Esophagus muscularis mucosa (tissue), 4 donors: ENCODE measurements around the gene LRRC8C.

ENCODE experiments used
- EP300 ChIP-seq: sonication (generic); formaldehyde crosslinking; IDR thresholded peaks from one replicate; pipeline ENCODE4 v1.6.1; 2017; ENCODE audit warnings: antibody characterized with exemption
- POLR2A ChIP-seq: fragments of 450-650 bp; IDR thresholded peaks from one replicate; pipeline ENCODE4 v1.6.1; 2017; ENCODE audit warnings: antibody characterized with exemption, moderate library complexity, mild to moderate bottlenecking, low read depth
- POLR2AphosphoS5 ChIP-seq, 2 donors: sonication (generic); formaldehyde crosslinking; IDR thresholded peaks; one replicate each; pipeline ENCODE4 v1.6.1; 2017; ENCODE audit warnings: antibody characterized with exemption in 2 of 2
- TF ChIP-seq, protein P1 (sequence below), 3 experiments: fragments of 200-600 bp in 2 of 3; fragments of 450-650 bp in 1 of 3; sonication (generic) in 2 of 3; IDR thresholded peaks; one replicate each; pipeline ENCODE4 v1.5.1; 2017 to 2019; ENCODE audit warnings: antibody characterized with exemption in 3 of 3, mild to moderate bottlenecking in 2 of 3, moderate library complexity in 1 of 3

DNA sequence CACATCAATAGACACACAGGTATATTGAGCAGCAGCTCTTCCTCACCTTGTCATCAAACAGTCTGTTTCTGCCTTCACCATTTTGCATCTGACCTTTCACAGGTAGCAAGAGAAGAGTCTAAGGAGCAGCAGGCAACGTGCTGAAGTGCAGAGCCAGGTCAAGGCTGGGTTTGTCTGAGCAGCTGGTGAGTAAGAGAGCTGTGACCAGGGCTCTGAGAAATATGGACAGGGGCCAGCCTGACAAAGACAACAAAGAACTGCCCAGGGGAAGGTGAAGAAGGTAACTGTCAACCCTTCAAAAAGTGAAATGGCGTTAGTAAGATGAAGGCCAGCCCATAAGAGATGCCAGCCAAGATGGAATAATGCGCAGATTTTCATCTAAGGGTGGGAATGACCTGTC, 129.0 kb downstream of the LRRC8C start:
- TF ChIP-seq, protein P1, sequence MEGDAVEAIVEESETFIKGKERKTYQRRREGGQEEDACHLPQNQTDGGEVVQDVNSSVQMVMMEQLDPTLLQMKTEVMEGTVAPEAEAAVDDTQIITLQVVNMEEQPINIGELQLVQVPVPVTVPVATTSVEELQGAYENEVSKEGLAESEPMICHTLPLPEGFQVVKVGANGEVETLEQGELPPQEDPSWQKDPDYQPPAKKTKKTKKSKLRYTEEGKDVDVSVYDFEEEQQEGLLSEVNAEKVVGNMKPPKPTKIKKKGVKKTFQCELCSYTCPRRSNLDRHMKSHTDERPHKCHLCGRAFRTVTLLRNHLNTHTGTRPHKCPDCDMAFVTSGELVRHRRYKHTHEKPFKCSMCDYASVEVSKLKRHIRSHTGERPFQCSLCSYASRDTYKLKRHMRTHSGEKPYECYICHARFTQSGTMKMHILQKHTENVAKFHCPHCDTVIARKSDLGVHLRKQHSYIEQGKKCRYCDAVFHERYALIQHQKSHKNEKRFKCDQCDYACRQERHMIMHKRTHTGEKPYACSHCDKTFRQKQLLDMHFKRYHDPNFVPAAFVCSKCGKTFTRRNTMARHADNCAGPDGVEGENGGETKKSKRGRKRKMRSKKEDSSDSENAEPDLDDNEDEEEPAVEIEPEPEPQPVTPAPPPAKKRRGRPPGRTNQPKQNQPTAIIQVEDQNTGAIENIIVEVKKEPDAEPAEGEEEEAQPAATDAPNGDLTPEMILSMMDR (IDR thresholded peaks at IDR 0.05): no peak
- no peak for TF ChIP-seq POLR2AphosphoS5 (IDR thresholded peaks at IDR 0.05)
- TF ChIP-seq POLR2A: no peak
- no peak for TF ChIP-seq EP300
